HK-2 (cell line): Measurements from ENCODE around the gene PCDHGB6.
"Not testable (repeated sequence)": the region's sequence is repeated elsewhere in the genome, so short reads cannot be mapped to it uniquely, and the experiment has no call there.

Experiments used
- DNase-seq: peaks from one replicate; pipeline ENCODE4 v3.0.0-alpha.2; 2018; ENCODE audit not compliant: unreplicated experiment

Gene PCDHGB6

GRCh38 chr5:141407790-141408505, at the start of gene PCDHGB6:
Gene PCDHGB6, plus strand, starts transcription at chr5:141408021. Its CDS starts 182 bp downstream, at chr5:141408203.
- DNase-seq = not testable (repeated sequence)

GRCh38 chr5:141359790-141360426, 47.9 kb upstream of the PCDHGB6 start, which contains the start of gene PCDHGB2:
Gene PCDHGB2, plus strand, starts transcription at chr5:141359994. Its CDS starts 142 bp downstream, at chr5:141360136.
- DNase-seq = no peak

GRCh38 chr5:141360685-141361084, 47.1 kb upstream of the PCDHGB6 start:
- no peak for DNase-seq

- DNase-seq = no peak
Measured at GRCh38 chr5:141362719-141363118, 45.1 kb upstream of the PCDHGB6 start.

- DNase-seq = no peak
Measured at GRCh38 chr5:141363952-141364660, 43.7 kb upstream of the PCDHGB6 start, which contains the start of gene PCDHGA5. Gene PCDHGA5, plus strand, starts transcription at chr5:141364162. Its CDS starts 169 bp downstream, at chr5:141364331.

- no peak for DNase-seq
Measured at GRCh38 chr5:141366016-141366896, 41.6 kb upstream of the PCDHGB6 start.

GRCh38 chr5:141369994-141370848, 37.6 kb upstream of the PCDHGB6 start, which contains the start of gene PCDHGB3:
Gene PCDHGB3, plus strand, starts transcription at chr5:141370242. Its CDS starts 153 bp downstream, at chr5:141370395.
- DNase-seq = no peak

GRCh38 chr5:141371572-141372475, 36.0 kb upstream of the PCDHGB6 start:
- DNase-seq = no peak

- no peak for DNase-seq
Measured at GRCh38 chr5:141373673-141374317, 34.0 kb upstream of the PCDHGB6 start, which contains the start of gene PCDHGA6. Gene PCDHGA6, plus strand, starts transcription at chr5:141373891. Its CDS starts 193 bp downstream, at chr5:141374084.

GRCh38 chr5:141374627-141375026, 33.2 kb upstream of the PCDHGB6 start:
- no peak for DNase-seq

GRCh38 chr5:141375444-141376155, 32.2 kb upstream of the PCDHGB6 start:
- DNase-seq = not testable (repeated sequence)

GRCh38 chr5:141382469-141383294, 25.1 kb upstream of the PCDHGB6 start, which contains the start of gene PCDHGA7:
Gene PCDHGA7, plus strand, starts transcription at chr5:141382742. Its CDS starts 158 bp downstream, at chr5:141382900.
- peak; percentile 28 for DNase-seq

GRCh38 chr5:141383345-141383744, 24.5 kb upstream of the PCDHGB6 start:
- DNase-seq = no peak

GRCh38 chr5:141384471-141385267, 23.2 kb upstream of the PCDHGB6 start:
- DNase-seq = no peak

- DNase-seq = not testable (repeated sequence)
Measured at GRCh38 chr5:141387557-141388311, 20.1 kb upstream of the PCDHGB6 start, which contains the start of gene PCDHGB4. Gene PCDHGB4, plus strand, starts transcription at chr5:141387698. Its CDS starts 187 bp downstream, at chr5:141387885.
